ENCODE data around the gene JSRP1.

Gene JSRP1

GRCh38 chr19:2268861-2269243 lies 12.6 kb upstream of the JSRP1 start:
- peak overlapping the region; percentile 1; the same call in 1 of the 2 replicates for H2AFZ ChIP-seq (ENCODE audit: low read length)
- H3K27me3 ChIP-seq (ENCODE audit: insufficient read depth, low read length) = no peaks in the 10 kb centered on the region
- H3K79me2 ChIP-seq (ENCODE audit: insufficient read depth, low read length) = peaks cover 25% of the 10 kb centered on the region
- peak overlapping the region; percentile 79 for H3K27ac ChIP-seq (ENCODE audit: low read depth, low read length, poor library complexity, severe bottlenecking)
- H3K4me3 ChIP-seq (ENCODE audit: low read depth, low read length, poor library complexity, severe bottlenecking) = peak overlapping the region; percentile 78
- H4K20me1 ChIP-seq (ENCODE audit: insufficient read depth, low read length) = no peaks in the 10 kb centered on the region
- H3K36me3 ChIP-seq (ENCODE audit: insufficient read depth, low read length) = peaks cover 33% of the 10 kb centered on the region
- peak overlapping the region; percentile 77 for H3K9ac ChIP-seq (ENCODE audit: low read length)
- peaks cover 7% of the 10 kb centered on the region; the same call in 1 of the 2 replicates for H3F3A ChIP-seq (ENCODE audit: insufficient read depth, low read length)
- H3K9me2 ChIP-seq (ENCODE audit: low read depth, low read length) = no peaks in the 10 kb centered on the region
- no peaks in the 10 kb centered on the region for H3K9me3 ChIP-seq (ENCODE audit: low read length)
- peaks cover 61% of the 10 kb centered on the region for H3K4me1 ChIP-seq (ENCODE audit: insufficient read depth, low read length, severe bottlenecking)
- H3K4me2 ChIP-seq (ENCODE audit: low read length) = peak overlapping the region; percentile 84
- TF ChIP-seq EZH2 (IDR thresholded peaks at IDR 0.05; ENCODE audit: borderline replicate concordance, low read length) = no peak
- TF ChIP-seq, protein P1, sequence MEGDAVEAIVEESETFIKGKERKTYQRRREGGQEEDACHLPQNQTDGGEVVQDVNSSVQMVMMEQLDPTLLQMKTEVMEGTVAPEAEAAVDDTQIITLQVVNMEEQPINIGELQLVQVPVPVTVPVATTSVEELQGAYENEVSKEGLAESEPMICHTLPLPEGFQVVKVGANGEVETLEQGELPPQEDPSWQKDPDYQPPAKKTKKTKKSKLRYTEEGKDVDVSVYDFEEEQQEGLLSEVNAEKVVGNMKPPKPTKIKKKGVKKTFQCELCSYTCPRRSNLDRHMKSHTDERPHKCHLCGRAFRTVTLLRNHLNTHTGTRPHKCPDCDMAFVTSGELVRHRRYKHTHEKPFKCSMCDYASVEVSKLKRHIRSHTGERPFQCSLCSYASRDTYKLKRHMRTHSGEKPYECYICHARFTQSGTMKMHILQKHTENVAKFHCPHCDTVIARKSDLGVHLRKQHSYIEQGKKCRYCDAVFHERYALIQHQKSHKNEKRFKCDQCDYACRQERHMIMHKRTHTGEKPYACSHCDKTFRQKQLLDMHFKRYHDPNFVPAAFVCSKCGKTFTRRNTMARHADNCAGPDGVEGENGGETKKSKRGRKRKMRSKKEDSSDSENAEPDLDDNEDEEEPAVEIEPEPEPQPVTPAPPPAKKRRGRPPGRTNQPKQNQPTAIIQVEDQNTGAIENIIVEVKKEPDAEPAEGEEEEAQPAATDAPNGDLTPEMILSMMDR (IDR thresholded peaks at IDR 0.05; ENCODE audit: low read length) = no peak

DNA sequence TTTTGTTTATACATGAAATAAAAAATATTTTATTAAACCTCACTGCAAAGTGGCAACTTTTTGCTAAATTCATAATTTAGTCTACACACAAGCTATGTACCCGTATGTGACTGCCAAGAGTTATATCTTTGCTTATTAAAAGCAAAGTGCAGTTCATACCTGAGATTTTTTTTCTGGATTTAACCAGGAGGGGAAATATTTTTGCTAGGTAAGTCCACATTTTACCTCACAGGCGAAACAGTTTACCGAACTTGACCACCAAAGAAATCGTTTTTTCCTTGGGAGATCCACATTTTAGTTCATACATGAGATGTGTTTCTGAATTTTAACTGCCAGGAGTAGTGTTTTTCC lies 12.2 kb upstream of the JSRP1 start:
- peak overlapping the region; percentile 1; the same call in 1 of the 2 replicates for H2AFZ ChIP-seq (ENCODE audit: low read length)

DNA sequence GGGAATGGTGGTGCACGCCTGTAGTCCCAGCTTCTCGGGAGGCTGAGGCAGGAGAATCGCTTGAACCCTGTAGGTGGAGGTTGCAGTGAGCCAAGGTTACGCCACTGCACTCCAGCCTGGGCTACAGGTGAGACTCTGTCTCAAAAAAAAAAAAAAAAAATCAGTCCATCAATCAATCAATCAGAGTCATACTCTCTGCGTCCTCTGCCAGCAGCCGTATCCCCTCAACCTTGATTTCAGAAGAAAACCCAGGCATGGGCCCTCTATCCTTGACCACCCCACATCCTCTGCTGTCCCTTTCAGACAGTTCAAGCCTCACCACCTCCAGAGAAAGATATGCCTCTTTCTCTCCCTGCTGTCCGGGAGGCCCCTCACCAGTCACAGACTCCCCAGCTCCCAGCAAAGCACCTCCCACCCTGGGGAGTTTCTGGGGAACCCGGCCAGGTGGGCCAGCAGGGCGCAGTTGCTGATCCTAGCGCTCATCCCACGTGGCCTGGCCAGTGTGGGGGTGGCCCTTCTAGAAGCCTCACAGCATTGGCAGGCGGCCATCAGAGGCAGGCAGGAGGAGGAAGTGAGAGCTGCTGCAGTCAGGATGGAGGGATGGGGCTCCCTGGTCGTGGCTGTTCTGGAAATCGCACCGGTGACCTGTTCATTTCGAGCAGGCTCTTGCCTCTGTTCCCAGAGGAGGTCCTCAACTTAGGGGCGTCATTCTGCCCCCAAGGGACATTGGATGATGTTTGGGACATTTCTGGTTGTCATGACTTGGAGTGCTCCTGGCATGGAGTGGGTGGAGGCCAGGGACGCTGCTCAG lies 10.2 kb upstream of the JSRP1 start:
- peaks cover 17% of the 10 kb centered on the region for H3K36me3 ChIP-seq (ENCODE audit: insufficient read depth, low read length)
- no peak overlapping the region for H2AFZ ChIP-seq (ENCODE audit: low read length)
- peaks cover under 1% of the 10 kb centered on the region; the same call in 1 of the 2 replicates for H3F3A ChIP-seq (ENCODE audit: insufficient read depth, low read length)
- peaks cover 19% of the 10 kb centered on the region for H3K79me2 ChIP-seq (ENCODE audit: insufficient read depth, low read length)
- peak overlapping the region; percentile 79 for H3K27ac ChIP-seq (ENCODE audit: low read depth, low read length, poor library complexity, severe bottlenecking)
- peaks cover 39% of the 10 kb centered on the region for H3K4me1 ChIP-seq (ENCODE audit: insufficient read depth, low read length, severe bottlenecking)
- H3K4me3 ChIP-seq (ENCODE audit: low read depth, low read length, poor library complexity, severe bottlenecking) = no peak overlapping the region
- peak overlapping the region; percentile 25; the same call in 1 of the 2 replicates for H3K9ac ChIP-seq (ENCODE audit: low read length)
- H3K9me2 ChIP-seq (ENCODE audit: low read depth, low read length) = no peaks in the 10 kb centered on the region
- TF ChIP-seq EZH2 (IDR thresholded peaks at IDR 0.05; ENCODE audit: borderline replicate concordance, low read length) = no peak
- TF ChIP-seq, protein P1 (IDR thresholded peaks at IDR 0.05; ENCODE audit: low read length) = no peak
- H3K27me3 ChIP-seq (ENCODE audit: insufficient read depth, low read length) = no peaks in the 10 kb centered on the region
- H4K20me1 ChIP-seq (ENCODE audit: insufficient read depth, low read length) = no peaks in the 10 kb centered on the region
- H3K9me3 ChIP-seq (ENCODE audit: low read length) = no peaks in the 10 kb centered on the region
- peak overlapping the region; percentile 8; the same call in 1 of the 2 replicates for H3K4me2 ChIP-seq (ENCODE audit: low read length)

More for the DNA sequence above, 12.2 kb upstream of the JSRP1 start:
- Histone ChIP-seq H3K9me2 (ENCODE audit: low read depth, low read length) (no peaks in the 10 kb centered on the region), H3K4me2 (ENCODE audit: low read length) (peak overlapping the region; percentile 84), H3K9me3 (ENCODE audit: low read length) (no peaks in the 10 kb centered on the region), H3K79me2 (ENCODE audit: insufficient read depth, low read length) (peaks cover 25% of the 10 kb centered on the region), H3K9ac (ENCODE audit: low read length) (peak overlapping the region; percentile 77), H3K27me3 (ENCODE audit: insufficient read depth, low read length) (no peaks in the 10 kb centered on the region), H4K20me1 (ENCODE audit: insufficient read depth, low read length) (no peaks in the 10 kb centered on the region), H3K4me3 (ENCODE audit: low read depth, low read length, poor library complexity, severe bottlenecking) (peak overlapping the region; percentile 78), H3K4me1 (ENCODE audit: insufficient read depth, low read length, severe bottlenecking) (peaks cover 60% of the 10 kb centered on the region), H3K36me3 (ENCODE audit: insufficient read depth, low read length) (peaks cover 33% of the 10 kb centered on the region), H3F3A (ENCODE audit: insufficient read depth, low read length) (peaks cover 7% of the 10 kb centered on the region; the same call in 1 of the 2 replicates), H3K27ac (ENCODE audit: low read depth, low read length, poor library complexity, severe bottlenecking) (peak overlapping the region; percentile 79)
- no peak for TF ChIP-seq EZH2 (IDR thresholded peaks at IDR 0.05; ENCODE audit: borderline replicate concordance, low read length)
- TF ChIP-seq, protein P1 (IDR thresholded peaks at IDR 0.05; ENCODE audit: low read length) = no peak

All from OCI-LY1 (cell line).